ENCODE data around the gene DHX57. TPM values are rescaled to one million over a fixed set of nuclear protein-coding genes. Genes with fewer than 3 reads are reported as not detected.
"Not testable (repeated sequence)": the region's sequence is repeated elsewhere in the genome, so short reads cannot be mapped to it uniquely, and the experiment has no call there.

The DHX57 gene
- total RNA-seq, 2 experiments from 2014 or later = 14.8 to 16.3 TPM

DNA sequence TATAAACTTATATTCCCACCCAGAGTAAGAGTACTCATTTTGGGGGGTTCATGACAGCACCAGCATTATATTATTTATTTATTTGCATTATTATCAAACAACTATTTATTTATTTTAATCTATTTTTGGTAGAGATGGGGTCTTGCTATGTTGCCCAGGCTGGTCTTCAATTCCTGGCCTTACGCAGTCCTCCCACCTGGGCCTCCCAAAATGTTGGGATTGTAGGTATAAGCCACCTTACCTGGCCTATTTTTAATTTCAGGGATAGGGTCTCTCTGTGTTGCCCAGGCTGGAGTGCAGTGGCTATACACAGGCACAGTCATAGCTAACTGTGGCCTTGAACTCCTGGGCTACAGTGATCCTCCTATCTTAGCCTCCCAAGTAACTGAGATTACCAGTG, 67.1 kb downstream of the DHX57 start:
- Mint-ChIP-seq H3K4me1 (peaks cover 4% of the 10 kb centered on the region), H3K4me3 (no peak overlapping the region), H3K9me3 (no peaks in the 10 kb centered on the region), H3K36me3 (peaks cover 3% of the 10 kb centered on the region), H3K27ac (no peak overlapping the region), H3K27me3 (no peaks in the 10 kb centered on the region)
- DNase-seq (no peak), ATAC-seq (ENCODE audit: low read depth) (no peak)
- POLR2A ChIA-PET = no interaction called here

DNA sequence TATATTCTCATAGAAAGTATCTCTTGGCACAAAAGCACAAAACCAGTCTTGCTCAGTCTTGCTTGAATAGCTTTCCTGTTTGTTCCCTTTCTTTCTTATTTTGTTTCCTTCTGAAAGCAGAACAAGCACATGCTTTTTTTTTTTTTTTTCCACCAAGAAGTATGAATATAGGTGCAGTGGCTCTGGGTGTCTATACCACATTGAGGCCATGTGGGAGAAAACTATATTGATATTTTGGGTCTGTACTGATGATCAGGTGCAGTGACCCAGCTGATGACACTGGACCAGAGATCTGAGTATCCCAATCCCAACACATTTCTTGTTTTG, 69.0 kb downstream of the DHX57 start:
- POLR2A ChIA-PET = interaction anchor here (0.6 to 2.4 kb wide), 2 partner anchors 56 to 1849 kb away, joined by 7 to 18 read pairs; partner anchors contain the start of gene SRSF7
- ATAC-seq (ENCODE audit: low read depth) = no peak
- peaks cover 4% of the 10 kb centered on the region for H3K4me1 Mint-ChIP-seq

DNA sequence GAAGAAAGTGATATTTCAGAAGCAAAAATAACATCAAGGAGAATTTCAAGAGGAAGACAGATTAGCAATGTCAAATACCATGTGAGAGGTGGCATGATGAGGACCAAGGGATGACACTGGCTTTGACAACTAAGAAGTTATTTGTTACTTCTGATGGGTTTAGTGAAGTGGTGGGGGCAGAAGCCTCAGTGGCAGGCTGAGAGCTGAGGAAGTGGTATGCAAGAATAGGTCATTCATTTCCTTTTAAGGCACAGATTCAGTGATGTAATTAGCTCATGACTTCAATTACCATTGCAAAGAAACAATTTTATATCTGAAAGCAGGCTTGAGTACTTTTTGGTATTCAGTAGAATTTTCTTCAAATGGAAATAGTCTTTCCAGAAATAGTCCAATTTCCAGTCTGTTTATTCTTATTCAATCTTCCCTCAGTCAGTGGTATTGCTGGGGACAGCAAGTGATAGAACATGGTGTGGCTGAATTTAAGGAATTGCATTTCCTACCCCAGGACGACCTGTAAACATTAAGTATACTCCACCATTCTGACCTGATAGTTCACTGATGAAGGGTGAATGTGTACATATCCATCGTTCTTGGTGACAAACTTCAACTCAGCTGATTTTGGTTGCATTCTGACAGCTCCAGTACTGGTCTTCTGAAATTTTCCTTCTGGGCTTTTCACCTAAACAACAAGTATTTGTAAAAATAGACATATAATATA, 69.6 kb downstream of the DHX57 start:
- no peak overlapping the region for H3K27ac Mint-ChIP-seq
- no peaks in the 10 kb centered on the region for H3K27me3 Mint-ChIP-seq
- H3K4me1 Mint-ChIP-seq = peaks cover 4% of the 10 kb centered on the region
- H3K9me3 Mint-ChIP-seq = no peaks in the 10 kb centered on the region
- H3K36me3 Mint-ChIP-seq = peaks cover 5% of the 10 kb centered on the region
- POLR2A ChIA-PET = interaction anchor here (0.5 to 2.4 kb wide), 3 partner anchors 26 to 1849 kb away, joined by 4 to 18 read pairs (median 7); partner anchors contain the start of gene SRSF7
- DNase-seq = no peak
- ATAC-seq (ENCODE audit: low read depth) = peak; percentile 95
- no peak overlapping the region for H3K4me3 Mint-ChIP-seq

More for the DNA sequence above, 69.0 kb downstream of the DHX57 start:
- no peak for DNase-seq
- no peaks in the 10 kb centered on the region for H3K27me3 Mint-ChIP-seq
- H3K27ac Mint-ChIP-seq = no peak overlapping the region
- H3K36me3 Mint-ChIP-seq = peaks cover 5% of the 10 kb centered on the region
- no peaks in the 10 kb centered on the region for H3K9me3 Mint-ChIP-seq
- no peak overlapping the region for H3K4me3 Mint-ChIP-seq

DNA sequence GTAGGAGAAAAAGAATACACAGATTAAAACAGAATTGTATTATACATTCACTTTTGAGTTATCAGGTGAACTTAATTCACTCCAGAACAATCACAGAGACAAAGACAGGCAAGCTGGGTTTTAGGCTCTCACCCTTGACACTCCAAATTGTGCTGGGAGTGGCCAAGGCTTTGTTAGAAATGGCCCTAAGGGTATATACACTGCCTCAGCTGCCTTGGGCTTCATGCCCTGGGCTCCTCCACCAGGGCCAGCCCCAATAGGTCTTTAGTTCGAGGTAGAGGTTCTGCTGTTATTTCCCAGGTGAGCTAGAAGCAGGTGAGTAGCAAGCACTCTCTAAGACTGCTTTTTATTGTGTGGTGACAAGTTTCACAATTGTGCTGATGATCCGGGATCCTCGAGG, 77.8 kb downstream of the DHX57 start:
- peaks cover 4% of the 10 kb centered on the region for H3K36me3 Mint-ChIP-seq
- POLR2A ChIA-PET = no interaction called here
- no peaks in the 10 kb centered on the region for H3K9me3 Mint-ChIP-seq
- H3K27ac Mint-ChIP-seq = no peak overlapping the region
- no peak for ATAC-seq (ENCODE audit: low read depth)
- H3K4me3 Mint-ChIP-seq = no peak overlapping the region
- H3K27me3 Mint-ChIP-seq = no peaks in the 10 kb centered on the region
- no peaks in the 10 kb centered on the region for H3K4me1 Mint-ChIP-seq
- no peak for DNase-seq

DNA sequence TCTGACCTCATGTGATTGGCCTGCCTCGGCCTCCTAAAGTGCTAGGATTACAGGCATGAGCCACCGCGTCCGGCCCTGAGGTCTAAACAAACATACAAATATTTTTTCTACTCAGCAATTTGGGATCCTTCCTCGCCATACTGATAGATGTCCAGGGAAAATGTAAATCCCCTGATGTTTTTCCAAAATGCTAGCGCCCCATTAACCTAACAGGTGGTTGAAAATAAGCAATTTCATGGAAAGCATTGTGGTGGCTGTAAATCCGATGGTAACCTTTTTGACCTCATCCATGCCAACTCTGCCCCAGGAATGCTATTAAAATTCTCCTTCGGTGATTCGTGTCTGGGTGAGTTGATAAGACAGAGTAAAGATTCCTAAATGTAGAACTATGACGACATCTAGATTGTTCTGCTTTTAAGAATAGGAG, 78.5 kb downstream of the DHX57 start:
- no peaks in the 10 kb centered on the region for H3K9me3 Mint-ChIP-seq
- ATAC-seq (ENCODE audit: low read depth) (no peak), DNase-seq (no peak)
- POLR2A ChIA-PET = interaction anchor here (0.6 kb wide), 1 partner anchor 13 kb away, joined by 3 read pairs; no protein-coding TSS in a partner anchor
- no peaks in the 10 kb centered on the region for H3K27me3 Mint-ChIP-seq
- peaks cover 2% of the 10 kb centered on the region for H3K36me3 Mint-ChIP-seq
- no peak overlapping the region for H3K27ac Mint-ChIP-seq
- no peak overlapping the region for H3K4me3 Mint-ChIP-seq
- no peaks in the 10 kb centered on the region for H3K4me1 Mint-ChIP-seq

DNA sequence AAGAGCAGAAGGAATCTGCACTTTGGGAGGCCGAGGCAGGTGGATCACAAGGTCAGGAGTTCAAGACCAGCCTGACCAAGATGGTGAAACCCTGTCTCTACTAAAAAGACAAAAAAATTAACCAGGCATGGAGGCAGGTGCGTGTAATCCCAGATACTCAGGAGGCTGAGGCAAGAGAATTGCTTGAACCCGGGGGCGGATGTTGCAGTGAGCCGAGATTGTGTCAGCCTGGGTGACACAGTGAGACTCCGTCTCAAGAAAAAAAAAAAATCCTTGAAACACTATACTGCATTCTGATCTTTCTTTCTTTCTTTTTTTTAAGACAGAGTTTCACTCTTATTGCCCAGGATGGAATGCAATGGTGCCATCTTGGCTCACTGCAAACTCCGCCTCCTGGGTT, 80.7 kb downstream of the DHX57 start:
- H3K9me3 Mint-ChIP-seq; H3K27me3 Mint-ChIP-seq; H3K4me1 Mint-ChIP-seq; H3K4me3 Mint-ChIP-seq; POLR2A ChIA-PET; ATAC-seq (ENCODE audit: low read depth); DNase-seq; H3K36me3 Mint-ChIP-seq; H3K27ac Mint-ChIP-seq: not testable (repeated sequence)

DNA sequence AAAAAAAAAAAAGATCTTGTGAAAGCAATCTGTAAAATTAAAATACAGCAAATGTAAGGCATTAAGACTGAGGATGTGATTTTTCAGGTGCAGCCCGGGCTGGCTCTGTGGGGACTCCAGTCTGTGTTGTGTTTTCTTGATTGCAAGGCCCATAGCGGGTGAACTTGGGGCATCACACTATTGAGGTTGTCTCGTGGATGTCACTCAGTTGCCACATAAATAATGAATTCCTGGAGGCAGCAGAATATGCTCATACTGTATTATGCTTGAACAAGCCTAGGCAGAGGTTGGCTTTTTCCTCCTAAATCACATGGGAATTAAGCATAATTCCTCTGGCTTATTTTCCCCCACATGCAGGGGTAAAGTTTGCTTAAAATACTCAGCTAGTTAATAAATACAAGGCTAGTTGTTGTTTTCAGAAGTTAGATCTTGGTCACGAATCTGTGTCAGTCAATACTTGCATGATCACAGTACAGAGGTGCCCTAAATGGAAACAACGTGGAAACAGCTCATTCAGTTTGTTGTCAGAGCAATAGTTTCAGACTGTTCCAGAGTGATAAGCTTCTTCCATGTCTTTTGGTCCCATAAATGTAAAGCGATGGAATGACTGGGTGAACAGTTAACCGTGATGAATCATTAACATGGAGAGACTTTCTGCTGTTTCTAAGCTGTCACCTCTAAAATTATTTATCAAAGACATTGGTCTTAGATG, 81.3 kb downstream of the DHX57 start:
- DNase-seq (no peak), ATAC-seq (ENCODE audit: low read depth) (no peak)
- no peak overlapping the region for H3K27ac Mint-ChIP-seq
- no peak overlapping the region for H3K4me3 Mint-ChIP-seq
- no peaks in the 10 kb centered on the region for H3K27me3 Mint-ChIP-seq
- POLR2A ChIA-PET = no interaction called here
- H3K4me1 Mint-ChIP-seq = no peaks in the 10 kb centered on the region
- H3K9me3 Mint-ChIP-seq = no peaks in the 10 kb centered on the region
- H3K36me3 Mint-ChIP-seq = peaks cover 2% of the 10 kb centered on the region

DNA sequence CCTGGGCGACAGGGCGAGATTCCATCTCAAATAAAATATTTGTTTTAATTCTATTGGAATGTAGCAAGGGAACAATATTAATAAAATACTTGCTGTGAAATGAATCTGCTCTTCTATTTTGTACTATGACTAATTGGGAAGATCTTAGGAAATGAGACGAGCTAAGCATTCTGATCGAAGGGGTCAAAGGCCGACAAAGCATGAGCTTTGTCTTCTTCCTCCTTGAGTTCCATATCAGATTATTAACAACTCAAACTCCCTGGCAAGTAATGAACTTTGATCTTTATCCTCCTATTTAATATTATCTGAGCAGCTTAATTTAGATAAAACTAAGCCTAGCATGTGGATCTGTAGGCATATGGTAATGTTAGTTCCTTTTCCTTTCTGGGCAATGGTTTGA, 82.2 kb downstream of the DHX57 start:
- no peak overlapping the region for H3K4me3 Mint-ChIP-seq

DNA sequence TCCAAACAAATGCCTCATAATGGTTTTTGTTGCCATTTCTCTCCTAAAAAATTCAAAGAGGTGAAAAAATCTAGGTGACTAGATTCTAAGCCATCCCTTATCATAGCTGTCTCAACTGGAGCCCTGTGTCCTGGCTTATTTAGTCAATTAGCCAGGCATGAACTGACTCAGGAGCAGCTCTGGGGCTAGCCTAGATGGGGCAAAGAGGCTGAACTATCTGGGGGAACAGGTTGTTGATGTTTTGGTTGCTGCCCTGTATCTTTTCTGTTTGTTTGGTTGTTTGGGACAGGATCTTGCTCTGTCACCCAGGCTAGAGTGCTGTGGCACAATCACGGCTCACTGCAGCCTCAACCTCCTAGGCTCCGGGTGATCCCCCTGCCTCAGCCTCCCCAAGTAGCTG, 83.0 kb downstream of the DHX57 start:
- H3K4me1 Mint-ChIP-seq = no peaks in the 10 kb centered on the region
- H3K27me3 Mint-ChIP-seq = no peaks in the 10 kb centered on the region
- H3K27ac Mint-ChIP-seq = no peak overlapping the region
- no peak for DNase-seq
- no peak overlapping the region for H3K4me3 Mint-ChIP-seq
- ATAC-seq (ENCODE audit: low read depth) = no peak
- POLR2A ChIA-PET = no interaction called here
- peaks cover 2% of the 10 kb centered on the region for H3K36me3 Mint-ChIP-seq
- H3K9me3 Mint-ChIP-seq = no peaks in the 10 kb centered on the region

More for the DNA sequence above, 82.2 kb downstream of the DHX57 start:
- ATAC-seq (ENCODE audit: low read depth) (no peak), DNase-seq (no peak)
- Mint-ChIP-seq H3K36me3 (peaks cover 2% of the 10 kb centered on the region), H3K27me3 (no peaks in the 10 kb centered on the region), H3K4me1 (no peaks in the 10 kb centered on the region), H3K9me3 (no peaks in the 10 kb centered on the region), H3K27ac (no peak overlapping the region)
- POLR2A ChIA-PET = no interaction called here

DNA sequence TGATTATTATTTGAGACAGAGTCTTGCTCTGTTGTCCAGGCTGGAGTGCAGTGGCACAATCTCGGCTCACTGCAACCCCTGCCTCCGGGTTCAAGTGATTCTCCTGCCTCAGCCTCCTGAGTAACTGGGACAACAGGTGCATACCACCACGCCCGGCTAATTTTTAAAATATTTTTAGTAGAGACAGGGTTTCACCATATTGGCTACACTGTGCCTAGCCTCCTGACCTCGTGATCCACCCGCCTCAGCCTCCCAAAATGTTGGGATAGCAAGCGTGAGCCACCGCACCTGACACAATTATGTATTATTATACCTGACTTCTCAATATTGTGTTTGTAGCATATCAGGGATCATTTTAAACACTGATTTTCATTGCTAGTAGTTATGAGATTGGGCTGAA, 83.4 kb downstream of the DHX57 start:
- POLR2A ChIA-PET; DNase-seq; H3K4me3 Mint-ChIP-seq; H3K27ac Mint-ChIP-seq; ATAC-seq (ENCODE audit: low read depth); H3K4me1 Mint-ChIP-seq; H3K9me3 Mint-ChIP-seq; H3K36me3 Mint-ChIP-seq; H3K27me3 Mint-ChIP-seq: not testable (repeated sequence)

DNA sequence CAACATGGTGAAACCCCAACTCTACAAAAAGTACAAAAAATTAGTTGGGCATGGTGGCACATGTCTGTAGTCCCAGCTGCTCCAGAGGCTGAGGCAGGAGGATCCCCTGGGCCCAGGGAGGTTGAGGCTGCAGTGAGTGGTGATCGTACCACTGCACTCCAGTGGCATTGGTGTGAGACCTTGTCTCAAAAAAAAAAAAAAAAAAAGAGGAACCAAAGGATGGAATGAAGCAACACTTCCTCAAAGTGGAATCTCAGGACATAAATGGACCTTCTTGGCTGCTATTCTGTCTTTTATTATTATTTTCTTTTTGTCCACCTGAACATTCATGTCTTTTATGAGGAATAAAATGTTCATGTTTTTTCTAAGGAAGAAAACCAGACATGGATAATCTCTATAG, 84.0 kb downstream of the DHX57 start:
- Mint-ChIP-seq H3K4me1 (no peaks in the 10 kb centered on the region), H3K27me3 (no peaks in the 10 kb centered on the region), H3K27ac (no peak overlapping the region), H3K9me3 (no peaks in the 10 kb centered on the region), H3K4me3 (no peak overlapping the region), H3K36me3 (no peaks in the 10 kb centered on the region)
- no peak for DNase-seq
- POLR2A ChIA-PET = interaction anchor here (0.9 kb wide), 1 partner anchor 23 kb away, joined by 3 read pairs; no protein-coding TSS in a partner anchor
- no peak for ATAC-seq (ENCODE audit: low read depth)

DNA sequence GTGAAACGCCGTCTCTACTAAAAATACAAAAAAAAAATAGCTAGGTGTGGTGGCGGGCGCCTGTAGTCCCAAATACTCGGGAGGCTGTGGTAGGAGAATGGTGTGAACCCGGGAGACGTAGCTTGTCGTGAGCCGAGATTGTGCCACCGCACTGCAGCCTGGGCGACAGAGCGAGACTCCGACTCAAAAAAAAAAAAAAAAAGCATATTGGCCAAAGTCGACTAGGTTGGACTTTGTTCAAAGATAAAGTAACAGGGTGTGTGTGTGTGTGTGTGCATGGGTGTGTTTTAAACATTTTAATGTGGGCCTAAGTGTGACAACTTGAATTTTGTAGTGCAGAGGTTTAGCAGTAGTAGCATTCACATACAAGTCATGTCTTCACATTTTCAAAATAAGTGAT, 86.0 kb downstream of the DHX57 start:
- DNase-seq = no peak
- no peaks in the 10 kb centered on the region for H3K4me1 Mint-ChIP-seq
- POLR2A ChIA-PET = no interaction called here
- no peaks in the 10 kb centered on the region for H3K9me3 Mint-ChIP-seq
- no peaks in the 10 kb centered on the region for H3K36me3 Mint-ChIP-seq
- no peaks in the 10 kb centered on the region for H3K27me3 Mint-ChIP-seq
- H3K4me3 Mint-ChIP-seq = no peak overlapping the region
- H3K27ac Mint-ChIP-seq = no peak overlapping the region
- no peak for ATAC-seq (ENCODE audit: low read depth)

DNA sequence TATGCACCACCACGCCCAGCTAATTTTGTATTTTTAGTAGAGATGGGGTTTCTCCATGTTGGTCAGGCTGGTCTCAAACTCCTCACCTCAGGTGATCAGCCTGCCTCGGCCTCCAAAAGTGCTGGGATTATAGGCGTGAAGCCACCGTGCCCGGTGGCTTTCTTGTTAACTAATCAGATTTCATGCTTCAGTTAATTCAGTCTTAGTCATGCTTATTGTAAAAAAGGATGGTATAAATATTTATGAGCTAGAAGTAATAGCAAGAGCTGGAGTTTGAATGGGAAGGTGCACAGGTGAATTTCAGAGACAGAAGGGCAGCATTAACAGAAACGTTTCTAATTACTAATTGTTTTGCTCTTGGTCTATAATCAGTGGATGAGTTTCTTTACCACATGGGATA, 87.4 kb downstream of the DHX57 start:
- no peak for ATAC-seq (ENCODE audit: low read depth)
- H3K36me3 Mint-ChIP-seq = no peaks in the 10 kb centered on the region

DNA sequence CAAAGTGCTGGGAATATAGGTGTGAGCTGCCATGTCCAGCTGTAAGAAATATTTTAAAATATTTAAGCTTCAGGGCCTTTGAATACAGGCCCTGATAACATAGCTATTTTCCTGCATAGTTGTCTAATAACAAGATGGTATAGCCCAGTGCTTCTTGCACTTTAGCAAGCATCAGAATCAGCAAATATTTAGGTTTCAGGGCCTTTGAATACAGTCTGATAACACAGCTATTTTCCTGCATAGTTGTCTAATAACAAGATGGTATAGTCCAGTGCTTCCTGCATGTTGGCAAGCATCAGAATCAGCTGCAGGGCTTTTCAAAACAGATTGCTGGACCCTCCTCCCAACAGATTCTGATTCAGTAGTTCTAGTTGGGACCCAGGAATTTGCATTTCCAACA, 92.1 kb downstream of the DHX57 start:
- H3K4me1 Mint-ChIP-seq = peaks cover 5% of the 10 kb centered on the region
- H3K9me3 Mint-ChIP-seq = no peaks in the 10 kb centered on the region
- no peak overlapping the region for H3K4me3 Mint-ChIP-seq
- POLR2A ChIA-PET = no interaction called here
- DNase-seq (no peak), ATAC-seq (ENCODE audit: low read depth) (no peak)
- H3K27me3 Mint-ChIP-seq = no peaks in the 10 kb centered on the region
- no peak overlapping the region for H3K27ac Mint-ChIP-seq
- peaks cover 10% of the 10 kb centered on the region for H3K36me3 Mint-ChIP-seq

More for the DNA sequence above, 87.4 kb downstream of the DHX57 start:
- no peaks in the 10 kb centered on the region for H3K27me3 Mint-ChIP-seq
- H3K4me3 Mint-ChIP-seq = no peak overlapping the region
- POLR2A ChIA-PET = no interaction called here
- no peak overlapping the region for H3K27ac Mint-ChIP-seq
- no peaks in the 10 kb centered on the region for H3K9me3 Mint-ChIP-seq
- no peak for DNase-seq
- no peaks in the 10 kb centered on the region for H3K4me1 Mint-ChIP-seq
